Erythroblast (primary cell): ENCODE measurements around the gene ATP1A2.

Experiments used
- GATA1 ChIP-seq: IDR thresholded peaks from 2 replicates; pipeline ENCODE4 v1.6.1; 2011; ENCODE audit warnings: low read depth, mild to moderate bottlenecking, control low read depth, low read length, moderate library complexity
- POLR2A ChIP-seq: IDR thresholded peaks from 2 replicates; pipeline ENCODE4 v1.6.1; 2011; ENCODE audit warnings: mild to moderate bottlenecking, low read length

DNA sequence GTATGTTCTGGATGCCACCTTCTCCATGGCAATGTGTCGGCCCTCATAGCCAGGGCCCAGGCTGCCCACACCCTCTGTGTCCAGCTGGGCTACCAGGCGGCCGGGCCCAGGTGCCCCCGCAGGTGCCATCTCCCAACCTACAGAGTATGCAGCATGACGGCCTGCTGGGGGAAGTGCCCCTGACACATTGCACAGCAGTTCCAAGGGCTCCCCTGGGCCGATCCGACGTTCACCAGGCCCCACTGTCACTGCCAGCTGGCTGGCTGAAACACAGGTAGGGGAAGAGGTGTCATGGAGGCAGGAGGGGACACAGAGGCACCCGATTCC, 22.5 kb upstream of the ATP1A2 start:
- no peak for TF ChIP-seq POLR2A
- TF ChIP-seq GATA1 = no peak
